IMR-90 (cell line): Measurements from ENCODE around the gene LEF1. TPM values are rescaled to one million over a fixed set of nuclear protein-coding genes. Genes with fewer than 3 reads are reported as not detected.

ENCODE experiments used
- ATAC-seq: fragments of 200-7000 bp; cut with Tn5 transposase; 2 replicates; pipeline ENCODE4 v1.9.1; 2020; ENCODE audit warnings: low read depth, mild to moderate bottlenecking, moderate library complexity
- BruUV-seq: library from RNA; stranded (reverse); fragments of 400-500 nt; replicated peaks from 2 replicates; lab custom pipeline; 2021; lab: Mats Ljungman, UMichigan
- CTCF ChIA-PET: fragments of 300-600 bp; formaldehyde crosslinking; extraction: SDS; loops from one replicate; lab custom pipeline; 2021; ENCODE audit warnings: antibody characterized with exemption; lab: Yijun Ruan, JAX
- POLR2A ChIA-PET: fragments of 300-600 bp; sonication (Branson Sonifier 250); formaldehyde crosslinking; loops from one replicate; lab custom pipeline; 2022; ENCODE audit warnings: antibody characterized with exemption; ENCODE audit not compliant: unreplicated experiment; lab: Charles Lee
- DNase-seq: peaks from one replicate; pipeline ENCODE4 v3.0.0; 2013
- H2AFZ ChIP-seq: replicated peaks from 2 replicates; pipeline ENCODE3; 2013; ENCODE audit warnings: low read length, mild to moderate bottlenecking; ENCODE audit not compliant: poor library complexity
- H2AK5ac ChIP-seq: 2 replicates; pipeline ENCODE4 v1.6.1; 2013; ENCODE audit warnings: low read depth, low read length, inconsistent platforms
- H2AK9ac ChIP-seq: replicated peaks from 2 replicates; pipeline ENCODE3; 2013; ENCODE audit warnings: mild to moderate bottlenecking, low read depth, low read length, moderate library complexity; ENCODE audit not compliant: poor library complexity
- H2BK120ac ChIP-seq: 2 replicates; pipeline ENCODE4 v1.6.1; 2013; ENCODE audit warnings: low read depth, low read length, inconsistent platforms
- H2BK15ac ChIP-seq: 3 replicates; pipeline ENCODE4 v1.6.1; 2013; ENCODE audit warnings: low read depth, low read length, inconsistent platforms
- H2BK20ac ChIP-seq: 2 replicates; pipeline ENCODE4 v1.6.1; 2013; ENCODE audit warnings: low read depth, mild to moderate bottlenecking, inconsistent platforms, low read length, moderate library complexity
- H2BK5ac ChIP-seq: 2 replicates; pipeline ENCODE4 v1.6.1; 2013; ENCODE audit warnings: mild to moderate bottlenecking, low read depth, low read length, inconsistent platforms; ENCODE audit not compliant: poor library complexity, severe bottlenecking
- H3K14ac ChIP-seq: replicated peaks from 2 replicates; pipeline ENCODE4 v1.6.1; 2013; ENCODE audit warnings: low read depth, low read length, inconsistent platforms
- H3K18ac ChIP-seq: 2 replicates; pipeline ENCODE4 v1.6.1; 2013; ENCODE audit warnings: low read depth, low read length, control low read depth
- H3K23ac ChIP-seq: 2 replicates; pipeline ENCODE4 v1.6.1; 2013; ENCODE audit warnings: low read depth, low read length, inconsistent platforms
- H3K27ac ChIP-seq: 2 replicates; pipeline ENCODE4 v1.5.1; 2013; ENCODE audit warnings: mild to moderate bottlenecking, control low read depth, low read length; ENCODE audit not compliant: insufficient read depth
- H3K27me3 ChIP-seq: 2 replicates; pipeline ENCODE4 v1.6.1; 2013; ENCODE audit warnings: low read length; ENCODE audit not compliant: control insufficient read depth, insufficient read depth
- H3K36me3 ChIP-seq: 2 replicates; pipeline ENCODE4 v1.6.1; 2013; ENCODE audit warnings: low read length, mixed read lengths; ENCODE audit not compliant: control insufficient read depth, insufficient read depth
- H3K4ac ChIP-seq: 2 replicates; pipeline ENCODE4 v1.6.1; 2013; ENCODE audit warnings: low read depth, low read length, inconsistent platforms
- H3K4me1 ChIP-seq: 2 replicates; pipeline ENCODE4 v1.6.1; 2013; ENCODE audit warnings: low read length, mixed read lengths; ENCODE audit not compliant: control insufficient read depth, insufficient read depth
- H3K4me2 ChIP-seq: 2 replicates; pipeline ENCODE4 v1.6.1; 2013; ENCODE audit warnings: low read depth, mild to moderate bottlenecking, control low read depth, low read length, moderate library complexity
- H3K4me3 ChIP-seq: 2 replicates; pipeline ENCODE4 v1.5.1; 2013; ENCODE audit warnings: low read depth, mild to moderate bottlenecking, control low read depth, low read length, moderate library complexity; ENCODE audit not compliant: insufficient read depth
- H3K56ac ChIP-seq: 2 replicates; pipeline ENCODE4 v1.6.1; 2013; ENCODE audit warnings: low read length, inconsistent platforms; ENCODE audit not compliant: insufficient read depth; ENCODE audit errors: extremely low read depth
- H3K79me1 ChIP-seq, 2 experiments: 2 replicates each; pipeline ENCODE4 v1.6.1; 2013; ENCODE audit warnings: low read length in 2 of 2, inconsistent platforms in 1 of 2, low read depth in 1 of 2
- H3K9ac ChIP-seq: 2 replicates; pipeline ENCODE4 v1.6.1; 2013; ENCODE audit warnings: low read depth, low read length, control low read depth
- H3K9me1 ChIP-seq: 2 replicates; pipeline ENCODE4 v1.6.1; 2013; ENCODE audit warnings: low read length, inconsistent platforms; ENCODE audit not compliant: insufficient read depth
- H3K9me3 ChIP-seq: 2 replicates; pipeline ENCODE4 v1.6.1; 2013; ENCODE audit warnings: low read length; ENCODE audit not compliant: control insufficient read depth, insufficient read depth
- H4K20me1 ChIP-seq: 2 replicates; pipeline ENCODE4 v1.6.1; 2013; ENCODE audit warnings: low read length, inconsistent platforms; ENCODE audit not compliant: insufficient read depth
- H4K5ac ChIP-seq: 2 replicates; pipeline ENCODE4 v1.6.1; 2013; ENCODE audit warnings: mild to moderate bottlenecking, low read depth, low read length, control low read depth
- H4K8ac ChIP-seq, 2 experiments: 2 replicates each; pipeline ENCODE4 v1.6.1; 2013; ENCODE audit warnings: low read depth in 2 of 2, low read length in 2 of 2, control low read depth in 1 of 2, inconsistent platforms in 1 of 2
- H4K91ac ChIP-seq: 2 replicates; pipeline ENCODE4 v1.6.1; 2013; ENCODE audit warnings: low read depth, low read length, inconsistent platforms; ENCODE audit not compliant: insufficient read depth
- BHLHE40 ChIP-seq: fragments of 150-350 bp; IDR thresholded peaks from 2 replicates; pipeline ENCODE4 v1.6.1; 2016; ENCODE audit warnings: mild to moderate bottlenecking, low read depth, low read length
- CEBPB ChIP-seq: IDR thresholded peaks from 2 replicates; pipeline ENCODE4 v1.6.1; 2012; ENCODE audit warnings: low read depth, low read length, improper control_type of control experiment
- CHD1 ChIP-seq: IDR thresholded peaks from 2 replicates; pipeline ENCODE4 v1.6.1; 2012; ENCODE audit warnings: low read depth, low read length, improper control_type of control experiment
- FOS ChIP-seq: fragments of 150-350 bp; IDR thresholded peaks from 2 replicates; pipeline ENCODE4 v1.6.1; 2016; ENCODE audit warnings: low read depth, low read length
- MAFK ChIP-seq: IDR thresholded peaks from 2 replicates; pipeline ENCODE4 v1.6.1; 2012; ENCODE audit warnings: low read depth, low read length, improper control_type of control experiment
- MAZ ChIP-seq: IDR thresholded peaks from 2 replicates; pipeline ENCODE4 v1.6.1; 2012; ENCODE audit warnings: low read depth, mild to moderate bottlenecking, low read length, improper control_type of control experiment, moderate library complexity, borderline replicate concordance
- MXI1 ChIP-seq: IDR thresholded peaks from 2 replicates; pipeline ENCODE4 v1.6.1; 2012; ENCODE audit warnings: low read depth, mild to moderate bottlenecking, low read length, moderate library complexity, borderline replicate concordance
- NFE2L2 ChIP-seq: fragments of 150-350 bp; IDR thresholded peaks from 2 replicates; pipeline ENCODE4 v1.6.1; 2016; ENCODE audit warnings: low read depth, mild to moderate bottlenecking, low read length
- POLR2A ChIP-seq: IDR thresholded peaks from 2 replicates; pipeline ENCODE4 v1.6.1; 2012; ENCODE audit warnings: mild to moderate bottlenecking, low read depth, low read length
- RAD21 ChIP-seq: IDR thresholded peaks from 2 replicates; pipeline ENCODE4 v1.6.1; 2012; ENCODE audit warnings: low read length, improper control_type of control experiment
- RCOR1 ChIP-seq: IDR thresholded peaks from 2 replicates; pipeline ENCODE4 v1.6.1; 2012; ENCODE audit warnings: mild to moderate bottlenecking, low read length, improper control_type of control experiment; ENCODE audit not compliant: insufficient replicate concordance
- RFX5 ChIP-seq: IDR thresholded peaks from 2 replicates; pipeline ENCODE4 v1.8.0; 2012; ENCODE audit warnings: low read depth, mild to moderate bottlenecking, low read length, moderate library complexity
- SMC3 ChIP-seq: fragments of 150-350 bp; IDR thresholded peaks from 2 replicates; pipeline ENCODE4 v1.6.1; 2016; ENCODE audit warnings: low read depth, mild to moderate bottlenecking, antibody characterized with exemption, low read length, moderate library complexity
- WGBS, 2 experiments: methylation state at CpG; one replicate each; pipeline versions ENCODE4 v1.1.5 to v1.1.7; 2013; ENCODE audit warnings: missing lambda C conversion rate in 2 of 2; ENCODE audit not compliant: insufficient read length in 1 of 2; ENCODE audit errors: extremely low coverage in 2 of 2; 5-methylcytosine and 5-hydroxymethylcytosine counted together
- dilution Hi-C: fragments of 300-500 bp; cut with HindIII; formaldehyde crosslinking; loops from one replicate; pipeline ENCODE4 v1.14.3; 2018; ENCODE audit warnings: low sequenced_read_pairs; ENCODE audit not compliant: unreplicated experiment
- in situ Hi-C: fragments of 300-500 bp; cut with MboI; formaldehyde crosslinking; loops from 3 replicates; pipeline ENCODE4 v1.14.3; 2019; ENCODE audit warnings: low sequenced_read_pairs, inconsistent platforms, mixed read lengths
- intact Hi-C: fragments of 100-400 bp; cut with micrococcal nuclease; formaldehyde crosslinking; loops from 2 replicates; pipeline ENCODE4 v1.10.0; 2022
- polyA plus RNA-seq, 3 experiments: library from polyadenylated mRNA; depleted of rRNA; stranded (reverse); fragments of >200 nt; gene quantifications; 2 replicates each; pipeline ENCODE4 v1.2.3, GENCODE V29; 2012; ENCODE audit warnings: low replicate concordance in 1 of 3
- total RNA-seq: library from RNA; depleted of rRNA; stranded (reverse); fragments of >200 nt; gene quantifications from 2 replicates; pipeline ENCODE4 v1.2.3, GENCODE V29; 2012
- TF ChIP-seq, protein P1 (sequence below): fragments of 150-350 bp; IDR thresholded peaks from 2 replicates; pipeline ENCODE4 v1.6.1; 2016; ENCODE audit warnings: low read depth, mild to moderate bottlenecking, low read length, moderate library complexity, borderline replicate concordance
- TF ChIP-seq, protein P2 (sequence below): fragments of 150-350 bp; IDR thresholded peaks from 2 replicates; pipeline ENCODE4 v1.6.1; 2017; ENCODE audit warnings: mild to moderate bottlenecking, antibody characterized with exemption, low read length, low read depth
- TF ChIP-seq, protein P3 (sequence below): conservative IDR thresholded peaks from 2 replicates; pipeline ENCODE4 v1.5.1; 2012; ENCODE audit warnings: mild to moderate bottlenecking, low read depth, low read length, improper control_type of control experiment

LEF1 gene
- total and polyA plus RNA-seq, 2 of the 4 experiments (the other 2 are of a cell fraction), result 1.7 to 1.8 TPM

DNA sequence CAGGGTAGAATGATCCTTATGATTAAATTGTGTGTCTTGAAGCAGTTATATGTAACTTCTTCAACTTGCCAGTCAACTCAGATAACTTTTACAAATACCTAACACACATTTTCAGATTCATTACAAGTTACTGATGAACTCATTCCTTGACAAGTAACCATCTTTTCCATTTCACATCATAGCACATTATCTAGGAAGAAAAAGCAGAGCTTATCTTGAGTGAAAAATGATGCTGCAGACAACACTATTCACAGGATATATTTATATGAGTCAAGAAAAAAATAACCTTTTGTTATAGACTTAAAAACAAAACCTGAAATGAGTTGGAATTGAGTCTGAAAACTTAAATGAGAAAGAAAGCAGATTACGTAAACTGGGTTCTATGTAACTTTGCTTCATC is 68.9 kb downstream of the LEF1 start:
- Histone ChIP-seq H2BK5ac (no peak overlapping the region), H3K23ac (no peak overlapping the region), H3K4ac (no peak overlapping the region), H4K91ac (no peak overlapping the region), H2BK120ac (no peak overlapping the region), H3K36me3 (no peaks in the 10 kb centered on the region), H3K27me3 (no peaks in the 10 kb centered on the region), H2BK20ac (no peak overlapping the region), H3K4me3 (no peak overlapping the region), H3K79me1 (no peaks in the 10 kb centered on the region), H3K18ac (no peak overlapping the region), H2AK5ac (no peak overlapping the region), H4K8ac (no peak overlapping the region), H3K14ac (no peak overlapping the region), H4K5ac (no peak overlapping the region), H3K4me1 (no peaks in the 10 kb centered on the region), H3K9me3 (no peaks in the 10 kb centered on the region), H3K56ac (no peak overlapping the region), H4K20me1 (no peaks in the 10 kb centered on the region), H2BK15ac (no peak overlapping the region), H2AFZ (no peak overlapping the region), H3K9me1 (no peaks in the 10 kb centered on the region), H3K4me2 (no peak overlapping the region), H3K9ac (no peak overlapping the region), H3K27ac (no peak overlapping the region), H2AK9ac (no peak overlapping the region)
- dilution Hi-C loops, result no loop called here
- BruUV-seq, result no TSS peak
- no CpG with 5 or more reads among the region's 1 CpG for WGBS, 2 experiments
- CTCF ChIA-PET, result no interaction called here
- in situ Hi-C loops, result no loop called here
- POLR2A ChIA-PET, result no interaction called here
- DNase-seq (no peak), ATAC-seq (no peak)
- TF ChIP-seq, protein P1, sequence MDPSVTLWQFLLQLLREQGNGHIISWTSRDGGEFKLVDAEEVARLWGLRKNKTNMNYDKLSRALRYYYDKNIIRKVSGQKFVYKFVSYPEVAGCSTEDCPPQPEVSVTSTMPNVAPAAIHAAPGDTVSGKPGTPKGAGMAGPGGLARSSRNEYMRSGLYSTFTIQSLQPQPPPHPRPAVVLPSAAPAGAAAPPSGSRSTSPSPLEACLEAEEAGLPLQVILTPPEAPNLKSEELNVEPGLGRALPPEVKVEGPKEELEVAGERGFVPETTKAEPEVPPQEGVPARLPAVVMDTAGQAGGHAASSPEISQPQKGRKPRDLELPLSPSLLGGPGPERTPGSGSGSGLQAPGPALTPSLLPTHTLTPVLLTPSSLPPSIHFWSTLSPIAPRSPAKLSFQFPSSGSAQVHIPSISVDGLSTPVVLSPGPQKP, result no peak
- TF ChIP-seq CHD1 (no peak), RCOR1 (no peak), BHLHE40 (no peak), MAZ (no peak), CEBPB (no peak), FOS (no peak), RFX5 (no peak), MXI1 (no peak), POLR2A (no peak), RAD21 (no peak), MAFK (no peak), NFE2L2 (no peak), SMC3 (no peak)
- TF ChIP-seq, protein P2, sequence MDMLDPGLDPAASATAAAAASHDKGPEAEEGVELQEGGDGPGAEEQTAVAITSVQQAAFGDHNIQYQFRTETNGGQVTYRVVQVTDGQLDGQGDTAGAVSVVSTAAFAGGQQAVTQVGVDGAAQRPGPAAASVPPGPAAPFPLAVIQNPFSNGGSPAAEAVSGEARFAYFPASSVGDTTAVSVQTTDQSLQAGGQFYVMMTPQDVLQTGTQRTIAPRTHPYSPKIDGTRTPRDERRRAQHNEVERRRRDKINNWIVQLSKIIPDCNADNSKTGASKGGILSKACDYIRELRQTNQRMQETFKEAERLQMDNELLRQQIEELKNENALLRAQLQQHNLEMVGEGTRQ, result no peak
- TF ChIP-seq, protein P3, sequence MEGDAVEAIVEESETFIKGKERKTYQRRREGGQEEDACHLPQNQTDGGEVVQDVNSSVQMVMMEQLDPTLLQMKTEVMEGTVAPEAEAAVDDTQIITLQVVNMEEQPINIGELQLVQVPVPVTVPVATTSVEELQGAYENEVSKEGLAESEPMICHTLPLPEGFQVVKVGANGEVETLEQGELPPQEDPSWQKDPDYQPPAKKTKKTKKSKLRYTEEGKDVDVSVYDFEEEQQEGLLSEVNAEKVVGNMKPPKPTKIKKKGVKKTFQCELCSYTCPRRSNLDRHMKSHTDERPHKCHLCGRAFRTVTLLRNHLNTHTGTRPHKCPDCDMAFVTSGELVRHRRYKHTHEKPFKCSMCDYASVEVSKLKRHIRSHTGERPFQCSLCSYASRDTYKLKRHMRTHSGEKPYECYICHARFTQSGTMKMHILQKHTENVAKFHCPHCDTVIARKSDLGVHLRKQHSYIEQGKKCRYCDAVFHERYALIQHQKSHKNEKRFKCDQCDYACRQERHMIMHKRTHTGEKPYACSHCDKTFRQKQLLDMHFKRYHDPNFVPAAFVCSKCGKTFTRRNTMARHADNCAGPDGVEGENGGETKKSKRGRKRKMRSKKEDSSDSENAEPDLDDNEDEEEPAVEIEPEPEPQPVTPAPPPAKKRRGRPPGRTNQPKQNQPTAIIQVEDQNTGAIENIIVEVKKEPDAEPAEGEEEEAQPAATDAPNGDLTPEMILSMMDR, result no peak
- intact Hi-C loops, result no loop called here
